Stimulated activated CD4-positive, alpha-beta T cell treated with anti-CD3 and anti-CD28 coated beads, Interleukin-4, amount 100 ng/mL, for 24 hours (primary cell): ENCODE measurements around the gene ADAMTS17.

ENCODE experiments used
- DNase-seq: peaks from one replicate; pipeline ENCODE4 v3.0.0-alpha.2; 2020

ADAMTS17 gene

DNA sequence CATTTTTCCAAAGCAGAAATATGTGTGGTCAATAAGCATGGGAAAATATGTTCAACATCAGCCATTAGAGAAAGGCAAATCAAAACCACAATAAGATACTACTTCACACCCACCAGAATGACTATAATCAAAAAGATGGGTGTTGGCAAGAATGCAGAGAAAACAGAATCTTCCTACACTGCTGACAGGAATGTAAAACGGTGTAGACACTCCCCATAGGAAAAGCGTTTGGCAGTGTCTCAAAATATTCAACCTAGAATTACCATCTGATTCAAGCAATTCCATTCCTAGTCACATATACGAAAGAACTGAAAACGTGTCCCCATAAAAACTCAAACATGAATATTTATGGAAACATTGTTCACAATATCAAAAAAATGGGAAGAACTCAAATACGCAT is 123.3 kb downstream of the ADAMTS17 start:
- no peak for DNase-seq

DNA sequence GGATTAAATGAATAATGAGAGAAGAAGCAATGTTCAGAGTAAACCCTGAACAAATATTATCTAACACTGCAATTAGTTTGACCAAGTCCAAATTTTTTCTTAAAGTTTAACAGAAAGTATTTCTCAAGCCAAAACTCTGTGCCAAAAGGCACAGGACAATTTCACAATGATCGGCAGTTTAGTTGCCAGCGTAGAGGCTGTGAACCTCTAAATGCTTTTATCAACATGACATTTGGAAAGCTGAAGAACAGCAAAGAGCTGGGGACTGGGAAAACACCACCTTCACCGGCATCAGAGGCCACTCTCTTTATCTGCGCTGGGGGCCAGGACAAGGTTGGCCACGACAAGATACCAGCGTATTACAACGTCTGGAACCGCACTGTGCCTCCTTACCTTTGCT is 125.6 kb downstream of the ADAMTS17 start:
- DNase-seq, result no peak

DNA sequence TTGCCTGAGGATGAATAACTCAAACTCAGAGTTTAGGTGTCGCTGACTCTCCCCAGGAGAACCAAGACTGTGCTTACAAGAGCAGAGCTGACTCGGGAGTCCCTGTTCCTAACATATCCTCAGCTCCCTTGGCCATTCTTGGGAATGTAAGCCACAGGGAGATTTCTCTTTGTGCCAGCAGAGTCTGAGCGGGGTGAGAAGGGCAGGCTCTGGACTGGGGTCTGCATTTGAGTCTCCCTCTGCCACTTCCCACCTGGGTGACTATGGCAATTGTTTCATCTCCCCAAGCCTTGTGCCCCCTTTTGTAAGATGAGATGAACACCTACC is 126.0 kb downstream of the ADAMTS17 start:
- DNase-seq, result no peak

DNA sequence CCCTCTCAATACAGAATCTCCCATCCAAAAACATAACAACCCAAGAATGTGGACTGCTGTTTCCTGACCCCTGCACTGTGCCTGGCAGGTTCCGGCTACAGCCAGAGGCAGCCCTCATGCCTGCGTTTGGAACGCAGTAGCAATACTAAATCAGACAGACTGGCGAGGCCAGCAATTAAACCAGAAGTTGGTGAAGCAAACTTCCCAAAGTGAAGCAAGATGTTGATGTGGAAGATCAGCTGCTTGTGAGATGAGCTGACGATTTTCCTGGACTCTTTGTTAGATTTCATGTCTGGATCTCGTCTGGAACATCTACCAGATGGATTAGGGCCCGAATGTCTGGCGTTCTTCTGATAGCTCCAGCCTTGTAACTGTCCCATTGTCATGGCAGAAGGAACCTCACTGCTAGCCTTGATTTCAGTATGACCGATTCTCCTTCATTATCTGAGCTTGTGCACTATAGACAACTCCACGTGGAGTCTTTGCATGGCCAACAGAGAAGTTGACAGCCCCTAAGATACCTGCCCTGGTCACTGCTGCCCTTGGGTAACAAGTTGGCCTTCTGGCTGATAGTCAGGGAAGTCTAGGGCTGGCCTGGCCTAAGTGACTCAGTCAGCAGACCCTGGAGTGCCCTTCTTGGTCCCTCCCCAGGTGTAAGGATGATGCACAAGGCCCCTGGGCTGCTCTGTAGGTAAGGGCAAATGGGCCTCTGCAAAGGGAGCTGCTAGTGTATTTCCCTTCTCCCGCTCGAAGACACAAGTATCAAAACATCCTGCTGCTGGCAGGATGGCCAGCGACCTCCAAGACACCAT is 126.5 kb downstream of the ADAMTS17 start:
- DNase-seq, result no peak

DNA sequence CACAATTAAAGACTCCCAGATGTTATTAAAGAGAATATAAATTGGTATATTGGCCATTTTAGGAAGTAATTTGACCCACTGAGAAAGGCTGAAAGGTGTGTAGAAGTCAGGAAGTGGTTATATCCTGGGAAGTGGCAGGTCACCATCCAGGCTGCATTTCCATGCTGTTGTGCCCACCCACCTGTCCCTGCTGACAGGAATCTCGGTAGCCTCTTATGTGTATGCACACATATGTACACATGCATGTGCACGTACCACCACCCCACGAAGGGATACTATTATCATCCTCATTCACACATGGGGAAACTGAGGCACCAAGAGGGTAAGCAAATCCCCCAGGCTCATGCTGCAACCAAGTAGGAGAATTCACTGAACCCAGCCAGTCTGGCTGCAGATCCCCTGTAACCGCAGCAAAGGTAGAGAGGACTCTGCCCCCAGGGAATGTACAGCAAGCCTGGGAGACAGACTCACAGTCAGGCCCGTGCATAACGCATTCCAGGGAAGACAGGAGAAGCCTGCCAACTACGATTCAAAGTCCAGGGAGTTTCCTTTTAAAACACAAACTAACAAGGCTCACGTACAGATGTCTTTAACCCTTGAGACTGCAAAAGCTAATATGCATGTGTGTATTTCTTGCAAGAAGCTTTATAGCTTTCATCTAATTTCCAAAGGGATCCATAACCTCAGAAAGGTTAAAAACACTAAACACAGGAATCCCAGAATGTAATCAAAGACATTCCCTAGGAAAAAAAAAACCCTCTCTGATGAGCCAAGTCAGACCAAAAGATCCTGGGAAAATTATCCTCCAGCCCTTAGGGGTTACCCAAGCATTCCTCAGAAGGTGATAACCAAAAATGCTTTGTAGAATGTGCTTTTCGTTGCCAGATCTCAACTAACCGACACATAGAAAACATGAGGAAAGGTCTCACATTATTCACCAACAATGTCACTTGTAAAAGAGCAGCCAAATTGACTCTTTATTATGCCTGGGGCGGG is 129.6 kb downstream of the ADAMTS17 start:
- DNase-seq, result no peak

DNA sequence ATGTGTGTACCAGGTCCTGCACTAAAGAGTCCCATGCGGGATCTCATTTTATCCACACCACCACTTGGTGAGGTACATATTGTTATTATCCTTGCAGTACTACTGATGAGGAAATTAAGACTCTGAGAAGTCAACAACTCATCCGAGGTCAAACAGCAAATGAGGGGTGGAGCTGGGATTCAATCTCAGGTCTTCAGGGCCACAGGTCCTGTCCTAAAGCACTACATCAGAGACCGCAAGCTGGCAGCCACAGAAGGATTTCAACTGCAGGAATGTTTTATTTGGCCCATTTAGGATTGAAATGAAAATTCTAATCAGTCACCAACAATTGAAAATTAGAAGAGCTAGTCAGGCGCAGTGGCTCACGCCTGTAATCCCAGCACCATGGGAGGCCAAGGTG is 131.4 kb downstream of the ADAMTS17 start:
- no peak for DNase-seq

DNA sequence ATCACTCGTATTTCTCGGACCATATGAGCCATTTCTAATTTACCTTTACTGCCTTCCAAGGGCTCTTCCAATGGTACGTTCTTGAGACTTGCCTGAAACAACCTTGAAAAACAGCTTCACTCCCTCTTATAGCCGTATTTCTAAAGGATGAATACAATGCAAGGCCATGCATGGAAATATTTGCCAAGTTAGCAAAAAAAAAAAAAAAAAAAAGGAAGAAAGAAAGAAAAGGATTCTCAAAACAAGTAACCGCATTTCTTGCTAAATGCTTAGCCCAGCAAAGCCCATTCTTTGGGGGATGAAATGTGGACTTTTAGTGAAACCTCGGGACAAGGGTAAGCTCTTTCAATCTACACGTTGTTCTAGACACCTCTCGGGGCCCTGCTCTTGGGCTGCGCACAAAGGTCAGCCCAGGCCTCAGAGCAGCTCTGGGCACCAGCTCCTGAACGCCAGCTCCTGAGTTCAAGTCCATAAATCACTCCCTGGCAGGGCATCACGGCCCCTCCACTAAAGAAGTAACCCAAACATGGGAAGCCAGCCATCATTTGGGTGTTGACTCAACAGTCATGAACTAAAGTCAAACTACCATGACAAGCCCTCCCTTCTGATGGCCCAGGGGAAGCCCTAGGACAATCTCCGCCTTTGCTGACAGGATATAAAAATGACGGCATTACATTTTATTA is 132.7 kb downstream of the ADAMTS17 start:
- no peak for DNase-seq

DNA sequence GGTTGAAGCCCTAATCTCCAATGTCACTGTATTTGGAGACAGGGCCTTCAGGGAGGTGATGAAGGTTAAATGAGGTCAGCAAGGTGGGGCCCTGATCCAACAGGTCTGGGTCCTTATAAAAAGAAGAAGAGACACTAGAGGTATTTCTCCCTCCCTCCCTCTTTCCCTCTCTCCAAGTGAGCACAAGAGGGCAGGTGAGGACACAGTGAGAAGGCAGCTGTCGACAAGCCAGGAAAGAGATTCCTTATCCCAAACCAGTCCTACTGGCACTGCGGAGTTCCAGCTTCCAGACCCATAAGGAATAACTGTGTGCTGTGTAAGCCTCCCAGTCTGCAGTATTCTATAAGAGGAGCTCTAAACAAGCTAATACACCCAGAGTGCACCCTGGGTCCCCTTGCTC is 134.7 kb downstream of the ADAMTS17 start:
- no peak for DNase-seq

DNA sequence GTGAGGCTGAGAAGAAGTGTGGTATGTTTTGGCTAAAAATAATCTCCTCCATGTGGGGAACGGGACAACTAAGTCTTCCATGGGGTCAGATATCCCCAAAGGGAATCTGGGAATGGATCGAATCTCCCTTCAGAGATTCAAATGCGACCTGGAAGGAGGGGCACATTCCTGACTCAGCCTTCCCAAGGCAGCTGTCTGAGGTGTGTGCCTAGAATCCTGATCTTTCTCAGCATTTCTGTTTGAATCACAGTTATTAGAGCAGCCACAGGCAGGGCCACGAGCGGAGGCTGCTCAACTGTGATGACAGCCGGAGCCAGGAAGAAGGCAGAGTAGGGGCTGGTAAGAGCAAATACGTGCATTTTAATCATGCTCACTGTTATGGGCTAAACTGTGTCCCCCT is 135.1 kb downstream of the ADAMTS17 start:
- DNase-seq, result no peak

DNA sequence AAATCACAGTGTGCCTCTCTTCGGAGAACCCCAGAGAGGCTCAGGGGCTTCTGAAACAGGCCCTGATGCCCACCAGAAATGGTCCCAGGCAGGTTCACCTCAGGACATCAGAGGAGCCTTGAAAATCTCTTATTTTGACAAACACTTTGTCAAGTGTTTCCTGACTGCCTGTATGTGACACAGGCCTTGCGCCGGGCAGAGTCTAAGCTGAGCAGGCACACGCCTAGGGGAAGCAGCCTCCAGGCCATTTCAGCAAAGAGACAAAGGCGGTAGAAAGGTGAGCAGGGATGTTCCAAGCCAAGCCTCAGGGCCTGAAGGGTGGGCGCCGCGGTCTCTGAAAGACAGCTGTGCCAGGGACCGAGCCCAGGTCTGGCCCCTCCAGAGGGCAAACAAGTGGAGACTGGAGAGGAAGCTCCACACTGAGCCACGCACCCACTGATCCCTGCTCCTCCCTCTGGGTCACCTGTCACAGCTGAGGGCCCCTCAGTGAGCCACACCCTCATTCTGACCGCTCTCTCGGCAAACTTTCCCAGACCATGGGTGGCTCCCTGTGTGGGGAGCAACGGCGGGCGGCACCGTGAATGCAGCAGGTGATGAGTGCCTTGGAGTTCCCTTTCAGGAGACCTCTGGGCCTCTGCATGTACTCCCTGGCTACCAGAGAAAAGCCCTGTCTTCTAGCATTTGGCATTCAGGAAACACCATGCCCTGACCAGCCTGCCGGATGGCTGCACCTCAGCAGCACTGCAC is 136.1 kb downstream of the ADAMTS17 start:
- DNase-seq, result no peak

DNA sequence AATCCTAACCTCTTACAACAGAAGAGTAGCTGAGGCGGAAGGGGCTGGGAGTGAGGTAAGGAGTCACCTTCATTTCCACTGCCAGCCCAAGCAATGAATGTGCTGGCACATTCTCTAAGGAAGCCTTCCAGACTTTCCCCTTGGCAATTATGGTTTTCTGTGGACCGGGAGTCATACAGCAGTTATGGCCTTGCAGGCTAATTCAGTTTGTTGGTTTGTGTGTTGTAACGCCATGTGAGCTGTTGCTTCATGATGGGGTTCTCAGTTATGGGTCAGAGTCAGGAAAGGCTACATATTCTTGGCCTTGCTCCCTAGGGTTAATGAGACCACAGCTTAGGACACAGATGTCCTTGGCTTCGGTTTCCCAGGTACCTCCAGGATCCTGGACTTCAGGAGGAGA is 137.0 kb downstream of the ADAMTS17 start:
- no peak for DNase-seq

DNA sequence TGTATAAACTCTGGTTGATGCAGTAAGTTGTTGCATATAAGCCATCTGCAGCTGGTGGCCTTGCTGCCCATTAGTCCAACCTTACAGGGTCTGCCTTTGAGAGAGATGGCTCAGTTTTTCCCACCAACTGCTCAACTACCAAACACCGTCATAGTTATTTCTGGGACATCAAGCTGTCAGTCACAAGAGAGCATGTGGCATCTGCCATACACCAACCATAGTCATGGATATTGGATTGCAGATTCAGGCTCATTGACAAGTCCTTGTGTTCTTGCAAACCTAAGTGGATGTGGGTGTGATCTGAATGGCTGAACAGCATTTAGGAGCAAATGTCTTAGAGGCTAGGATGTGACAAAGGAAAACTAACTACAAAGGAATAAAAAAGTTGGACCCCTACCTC is 137.6 kb downstream of the ADAMTS17 start:
- no peak for DNase-seq

DNA sequence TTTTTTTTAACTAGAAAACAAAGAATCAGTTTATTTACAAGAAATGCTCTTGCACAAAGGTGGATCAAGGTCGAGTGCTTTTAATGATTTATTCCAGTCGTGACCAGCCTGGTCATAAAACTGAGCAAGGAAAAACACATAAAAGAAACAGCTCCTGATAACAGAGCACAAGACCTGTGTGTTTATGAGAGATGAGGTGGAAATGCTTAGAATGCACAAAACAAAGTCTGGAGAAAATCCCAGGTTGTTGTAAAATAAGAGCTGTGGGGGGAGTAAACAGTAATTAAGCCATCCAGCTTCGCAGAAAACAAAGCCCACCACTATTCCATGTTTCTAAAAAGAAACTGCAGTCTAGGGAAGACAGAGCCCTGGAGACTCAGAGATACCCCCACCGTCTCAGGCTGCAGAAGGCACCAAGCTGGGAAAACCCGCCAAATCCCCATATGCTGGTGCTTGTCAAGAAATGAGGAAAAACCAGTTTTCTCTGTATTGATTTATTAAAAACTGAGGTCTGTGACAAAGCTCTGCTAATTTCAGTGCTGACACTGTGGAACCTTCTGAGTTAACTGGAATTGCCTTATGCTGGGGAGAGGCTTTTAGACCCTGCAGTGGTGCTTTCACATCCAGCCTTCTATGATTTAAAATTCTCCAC is 139.3 kb downstream of the ADAMTS17 start:
- DNase-seq, result no peak

DNA sequence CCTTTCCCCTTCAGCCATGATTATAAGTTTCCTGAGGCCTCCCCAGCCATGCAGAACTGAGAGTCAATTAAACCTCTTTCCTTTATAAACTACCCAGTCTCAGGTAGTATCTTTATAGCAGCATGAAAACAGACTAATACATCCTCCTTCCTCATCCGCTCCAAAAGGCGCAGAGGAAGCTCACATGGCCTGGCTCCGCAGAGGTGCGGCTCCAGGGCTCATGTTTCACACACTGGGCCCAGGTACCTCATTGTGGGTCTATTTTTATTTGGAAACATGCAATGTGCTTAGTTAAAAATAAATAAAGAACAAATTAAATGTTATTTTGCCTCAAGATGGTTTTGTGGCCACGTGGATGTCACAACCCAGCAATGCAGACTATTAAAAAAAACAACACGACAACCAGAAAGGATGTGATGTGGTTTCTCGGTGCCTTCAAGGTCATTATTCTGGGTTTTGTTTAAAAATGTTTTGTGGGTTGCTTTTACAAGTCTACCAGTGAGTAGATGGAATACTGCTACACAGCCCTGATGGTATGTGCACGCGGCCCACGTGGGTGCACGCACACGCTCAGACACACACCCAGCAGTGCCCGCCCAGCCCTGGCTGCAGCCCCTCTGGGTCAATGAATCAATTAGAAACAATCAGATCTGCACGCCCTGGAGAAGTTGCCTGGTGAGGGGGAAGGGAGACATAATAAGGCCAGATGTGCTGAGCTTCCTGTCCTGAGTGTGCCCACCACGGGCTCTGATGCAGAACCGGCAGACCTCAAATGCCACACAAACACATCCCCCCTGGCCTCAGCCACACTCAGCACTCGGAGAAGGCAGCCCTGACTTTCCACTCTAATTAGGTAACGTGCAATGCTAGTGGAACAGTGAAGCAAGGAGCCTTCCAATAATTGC is 140.1 kb downstream of the ADAMTS17 start:
- no peak for DNase-seq

DNA sequence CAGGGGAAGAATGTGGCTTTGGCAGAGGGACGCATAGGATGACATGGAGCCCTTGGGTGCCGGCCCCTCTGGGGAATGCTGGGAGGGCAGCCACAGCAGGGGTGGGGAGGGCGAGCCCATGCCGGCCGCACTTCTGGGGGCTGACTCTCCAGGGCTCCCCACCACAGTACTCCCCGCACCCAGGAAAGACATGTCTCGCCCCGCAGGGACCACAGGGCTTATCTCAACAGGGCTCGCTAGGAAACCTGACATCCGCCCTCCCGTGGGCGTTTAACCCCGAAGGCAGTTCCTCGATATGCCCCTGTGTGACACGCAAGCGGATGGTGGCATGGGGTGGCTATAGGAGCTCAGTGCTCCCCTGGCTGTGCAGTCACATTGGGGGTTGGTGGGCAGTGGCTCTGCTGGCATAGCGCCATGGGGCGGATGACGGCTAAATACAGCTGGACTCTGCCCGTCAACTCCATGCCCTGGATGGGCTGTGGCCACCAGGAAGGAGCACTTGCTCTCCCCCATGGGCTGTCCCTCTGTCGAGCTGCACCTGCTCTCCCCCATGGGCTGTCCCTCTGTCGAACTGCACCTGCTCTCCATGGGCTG is 141.4 kb downstream of the ADAMTS17 start:
- DNase-seq, result no peak

DNA sequence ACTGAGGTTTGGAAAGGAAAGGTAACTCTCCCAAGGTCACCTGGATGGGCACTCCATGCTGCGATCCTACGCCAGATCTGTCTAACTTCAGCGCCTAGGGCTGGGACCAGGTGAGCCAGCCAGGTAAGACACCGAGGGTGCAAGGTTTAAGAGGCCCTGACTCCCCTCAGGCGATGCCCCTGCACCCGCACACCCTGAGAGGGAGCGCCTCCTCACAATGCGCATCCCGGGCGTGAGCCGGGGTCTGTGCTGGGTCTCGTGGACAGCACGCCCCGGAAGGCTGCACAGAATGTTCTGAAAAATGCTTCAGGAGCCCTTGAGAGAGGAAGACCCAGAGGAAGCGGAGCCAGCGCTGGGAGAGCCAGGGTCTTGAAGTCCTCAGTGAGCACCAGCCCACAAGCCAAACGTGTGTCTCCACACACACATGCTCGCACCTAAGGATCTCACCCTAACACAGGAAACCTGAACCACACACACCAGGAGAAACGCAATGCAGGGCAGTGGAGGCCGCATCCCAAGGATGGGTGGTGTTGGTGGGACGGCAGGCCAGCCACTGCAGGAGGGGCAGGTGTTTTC is 142.0 kb downstream of the ADAMTS17 start:
- DNase-seq, result no peak

DNA sequence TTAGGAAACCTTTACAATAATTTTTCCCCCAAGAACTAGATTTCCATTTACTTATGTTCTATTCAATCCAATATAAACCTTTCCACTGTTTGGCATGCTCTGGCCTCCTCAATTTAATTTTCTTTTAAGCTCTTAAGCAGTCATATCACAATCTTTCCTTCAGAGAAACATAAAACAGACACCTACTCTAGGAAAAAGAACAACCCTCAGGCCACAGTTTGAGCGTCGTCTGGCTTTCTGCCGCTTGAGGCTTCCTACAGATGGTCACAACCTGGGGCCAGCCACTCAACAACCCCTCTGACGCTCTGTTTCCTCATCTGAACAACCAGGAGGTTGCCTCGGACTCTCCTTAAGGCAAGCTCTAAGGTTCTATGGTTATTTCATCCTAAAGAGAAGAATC is 143.3 kb downstream of the ADAMTS17 start:
- DNase-seq, result no peak

DNA sequence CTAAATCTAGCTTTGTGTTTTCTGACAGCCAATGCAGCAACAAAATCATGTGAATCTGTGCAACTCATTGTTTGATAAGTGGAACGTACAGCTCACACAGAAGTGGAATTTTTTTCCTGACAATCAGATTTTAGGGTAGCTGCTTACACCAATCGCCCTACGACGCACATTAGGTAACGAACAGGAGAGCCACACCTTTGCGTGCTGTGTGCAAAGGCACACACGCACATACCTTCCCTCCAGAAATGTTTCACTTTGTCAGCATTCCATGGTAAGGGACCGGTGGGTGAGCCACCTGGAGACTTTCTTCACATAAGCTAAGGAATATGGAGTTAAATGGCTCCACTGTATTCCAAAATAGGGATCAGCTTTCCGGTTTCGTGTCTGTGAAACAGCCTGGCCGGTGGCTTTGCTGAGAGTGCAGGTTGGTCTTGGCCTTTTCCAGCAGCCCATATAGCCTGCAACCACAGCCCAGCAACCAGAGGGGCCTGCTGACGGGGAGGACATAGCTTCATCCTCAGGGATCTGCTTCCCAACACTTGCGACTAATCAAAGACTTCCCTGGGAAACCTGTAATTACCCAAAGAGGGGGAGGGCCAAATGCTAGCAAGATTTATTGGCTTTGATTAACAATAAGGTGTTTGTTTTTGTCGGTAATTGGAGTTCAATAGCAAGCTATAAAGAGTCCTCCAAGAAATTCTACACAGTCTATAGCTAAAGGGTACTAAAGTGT is 145.3 kb downstream of the ADAMTS17 start:
- DNase-seq, result no peak

DNA sequence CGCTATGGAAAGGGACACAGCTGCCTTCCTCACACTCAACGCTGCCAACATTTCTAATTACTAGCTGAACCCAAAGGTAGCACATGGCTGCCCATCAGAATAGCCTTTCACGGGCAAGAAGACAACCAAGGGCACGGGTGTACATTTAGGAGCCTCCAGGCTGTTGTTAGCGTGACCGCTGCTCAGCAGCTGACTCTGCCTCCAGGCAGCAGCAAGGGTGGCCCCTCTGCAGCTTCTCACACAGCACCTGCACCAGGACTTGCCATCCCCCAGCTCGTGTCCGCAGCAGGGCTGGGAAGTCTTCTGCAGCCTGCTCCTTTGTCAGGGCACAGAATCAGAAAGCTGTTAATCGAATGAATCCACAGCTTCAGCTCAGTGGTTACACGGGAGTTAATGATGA is 146.8 kb downstream of the ADAMTS17 start:
- DNase-seq, result no peak
